Measurements from ENCODE around the gene MTRF1L.
"Not testable (repeated sequence)": the region's sequence is repeated elsewhere in the genome, so short reads cannot be mapped to it uniquely, and the experiment has no call there.

MTRF1L gene

GRCh38 chr6:152969688-152970418 is 32.7 kb downstream of the MTRF1L start:
- no peak for DNase-seq

DNA sequence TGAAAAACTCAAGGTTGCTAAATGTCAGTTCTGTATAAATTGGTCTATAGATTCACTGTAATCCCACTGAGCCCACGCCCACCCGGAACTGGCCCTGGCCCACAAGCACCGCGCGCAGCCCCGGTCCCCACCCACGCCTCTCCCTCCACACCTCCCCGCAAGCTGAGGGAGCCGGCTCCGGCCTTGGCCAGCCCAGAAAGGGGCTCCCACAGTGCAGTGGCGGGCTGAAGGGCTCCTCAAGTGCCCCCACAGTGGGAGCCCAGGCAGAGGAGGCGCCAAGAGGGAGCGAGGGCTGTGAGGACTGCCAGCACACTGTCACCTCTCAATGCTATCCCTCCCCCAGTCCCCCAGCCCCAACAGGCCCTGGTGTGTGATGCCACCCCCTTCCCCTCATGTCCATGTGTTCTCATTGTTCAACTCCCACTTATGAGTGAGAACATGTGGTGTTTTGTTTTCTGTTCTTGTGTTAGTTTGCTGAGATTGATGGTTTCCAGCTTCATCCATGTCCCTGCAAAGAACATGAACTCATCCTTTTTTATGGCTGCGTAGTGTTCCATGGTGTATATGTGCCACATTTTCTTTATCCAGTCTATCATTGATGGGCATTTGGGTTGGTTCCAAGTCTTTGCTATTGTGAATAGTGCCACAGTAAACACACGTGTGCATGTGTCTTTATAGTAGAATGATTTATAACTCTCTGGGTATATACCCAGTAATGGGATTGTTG is 36.2 kb downstream of the MTRF1L start:
- not testable (repeated sequence) for DNase-seq

- no peak for DNase-seq
Measured at GRCh38 chr6:152959333-152959732, 43.2 kb downstream of the MTRF1L start.

- DNase-seq, result no peak
Measured at GRCh38 chr6:152957796-152958195, 44.7 kb downstream of the MTRF1L start.

DNA sequence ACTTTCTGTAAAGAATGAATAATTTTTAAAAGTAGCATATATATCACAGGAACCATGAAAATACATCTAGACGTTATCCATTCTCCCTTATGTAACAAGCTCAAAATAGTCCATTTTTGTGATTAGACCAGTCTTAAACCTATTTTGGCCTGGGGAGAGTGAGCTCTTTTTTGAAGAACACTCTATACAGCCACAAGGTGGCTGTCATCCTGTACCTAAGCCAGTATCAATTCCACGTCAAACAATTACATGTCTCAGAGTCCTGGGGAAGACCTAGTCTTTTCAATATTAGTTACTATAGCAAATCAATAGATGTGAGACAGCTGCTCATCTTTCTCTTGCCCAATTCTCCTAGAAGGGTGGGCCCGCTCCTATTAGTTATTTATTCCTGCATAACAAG is 48.1 kb downstream of the MTRF1L start:
- DNase-seq, result no peak

DNA sequence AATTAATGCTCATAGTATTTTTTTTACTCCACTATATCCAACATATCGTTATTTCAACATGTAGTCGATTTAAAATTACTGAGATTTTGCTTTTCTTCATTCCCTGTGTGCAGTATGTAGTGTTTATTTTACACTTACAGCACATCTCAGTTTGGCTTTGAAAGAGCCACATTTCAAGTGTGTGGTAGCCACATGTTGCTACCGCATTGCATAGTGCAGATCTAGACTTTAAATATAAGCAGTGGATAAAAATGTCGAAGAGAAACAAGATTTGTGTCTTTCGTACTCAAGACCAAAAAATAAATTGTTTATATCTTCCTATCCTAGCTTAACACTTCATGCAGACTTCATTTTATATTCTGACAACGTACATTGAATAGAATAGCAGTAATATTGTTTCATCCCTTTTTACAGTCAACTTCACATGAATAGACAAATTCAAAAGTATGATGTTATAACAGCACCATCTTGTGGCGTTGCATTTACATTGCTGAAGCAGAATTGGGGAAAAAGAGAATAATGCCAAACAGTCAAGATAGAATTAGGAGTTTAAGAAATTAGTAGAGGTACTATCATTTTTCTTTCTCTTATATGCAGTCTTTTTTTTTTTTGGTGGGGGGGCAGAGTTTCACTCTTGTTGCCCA is 49.5 kb downstream of the MTRF1L start:
- DNase-seq, result no peak

DNA sequence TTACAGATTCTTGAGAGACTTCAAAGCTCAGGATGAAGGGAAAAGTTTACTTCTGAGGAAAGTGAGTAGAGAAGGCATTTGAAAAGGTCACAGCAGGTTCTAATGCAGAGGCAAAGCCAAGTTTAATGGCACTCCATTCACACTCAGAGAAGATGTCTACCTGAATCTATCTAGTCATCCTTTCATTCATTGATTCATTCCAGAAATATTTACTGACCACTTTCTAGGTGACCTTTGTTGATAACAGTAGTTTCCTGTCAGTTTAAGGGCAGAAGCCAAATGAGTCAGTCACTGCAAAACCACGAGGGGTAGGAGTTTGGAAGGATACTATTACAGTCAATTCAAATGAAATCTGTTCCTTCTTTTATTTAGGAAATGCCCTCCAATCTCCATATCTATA is 50.5 kb downstream of the MTRF1L start:
- no peak for DNase-seq

- no peak for DNase-seq
Measured at GRCh38 chr6:152950240-152950639, 52.3 kb downstream of the MTRF1L start.

DNA sequence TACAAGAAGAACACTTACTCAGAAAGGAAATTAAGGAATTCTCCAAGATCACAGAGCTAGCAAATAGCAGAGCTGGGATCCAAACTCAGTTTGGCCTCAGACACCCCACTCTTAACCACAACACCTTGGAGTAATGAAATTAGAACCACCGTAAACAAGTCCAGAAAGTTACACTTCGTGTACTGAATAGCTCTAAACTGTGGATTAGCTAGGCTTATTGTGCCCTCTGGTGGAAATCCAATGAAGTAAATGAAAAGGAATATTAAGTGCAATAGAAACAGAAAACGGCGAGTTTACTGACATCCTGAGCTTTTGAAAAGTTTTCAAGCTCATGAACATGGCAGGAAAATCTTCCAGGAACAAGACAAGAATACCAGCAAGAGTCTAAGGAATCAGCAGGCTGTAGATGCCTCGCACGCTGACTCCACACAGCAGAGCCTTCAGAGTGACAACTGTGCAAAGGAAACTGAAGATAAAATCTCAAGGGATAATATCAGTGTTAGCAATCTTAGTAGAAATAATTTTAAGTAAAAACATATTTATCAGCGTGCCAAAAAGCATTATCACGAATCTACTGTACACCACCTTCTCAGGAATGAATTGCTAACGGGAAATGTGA is 54.2 kb downstream of the MTRF1L start:
- DNase-seq, result no peak

GRCh38 chr6:152946995-152947394 is 55.5 kb downstream of the MTRF1L start:
- no peak for DNase-seq

- DNase-seq, result no peak
Measured at GRCh38 chr6:152946484-152946883, 56.0 kb downstream of the MTRF1L start.

DNA sequence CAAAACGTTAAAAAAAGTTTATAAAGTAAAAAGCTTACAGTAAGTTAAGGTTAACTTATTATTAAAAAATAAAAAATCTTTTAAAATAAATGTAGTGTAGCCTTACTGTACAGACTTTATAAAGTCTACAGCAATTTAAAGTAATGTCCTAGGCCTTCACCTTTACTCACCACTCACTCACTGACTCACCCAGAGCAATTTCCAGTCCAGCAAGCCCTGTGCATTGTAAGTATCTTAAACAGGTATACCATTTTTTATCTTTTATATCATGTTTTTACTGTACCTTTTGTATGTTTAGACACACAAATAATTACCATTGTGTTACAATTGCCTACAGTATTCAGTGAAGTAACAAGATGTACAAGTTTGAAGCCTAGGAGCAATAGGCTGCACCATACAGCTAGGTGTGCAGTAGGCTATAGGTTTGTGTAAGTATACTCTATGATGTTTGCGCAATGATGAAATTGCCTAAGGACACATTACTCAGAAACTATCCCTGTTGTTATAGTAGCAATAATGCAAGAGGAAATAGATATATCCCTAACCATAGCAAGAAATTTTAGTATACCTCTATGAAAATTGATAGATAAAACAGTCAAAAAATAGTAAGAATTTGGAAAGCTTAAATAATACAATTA is 59.1 kb downstream of the MTRF1L start:
- no peak for DNase-seq

DNA sequence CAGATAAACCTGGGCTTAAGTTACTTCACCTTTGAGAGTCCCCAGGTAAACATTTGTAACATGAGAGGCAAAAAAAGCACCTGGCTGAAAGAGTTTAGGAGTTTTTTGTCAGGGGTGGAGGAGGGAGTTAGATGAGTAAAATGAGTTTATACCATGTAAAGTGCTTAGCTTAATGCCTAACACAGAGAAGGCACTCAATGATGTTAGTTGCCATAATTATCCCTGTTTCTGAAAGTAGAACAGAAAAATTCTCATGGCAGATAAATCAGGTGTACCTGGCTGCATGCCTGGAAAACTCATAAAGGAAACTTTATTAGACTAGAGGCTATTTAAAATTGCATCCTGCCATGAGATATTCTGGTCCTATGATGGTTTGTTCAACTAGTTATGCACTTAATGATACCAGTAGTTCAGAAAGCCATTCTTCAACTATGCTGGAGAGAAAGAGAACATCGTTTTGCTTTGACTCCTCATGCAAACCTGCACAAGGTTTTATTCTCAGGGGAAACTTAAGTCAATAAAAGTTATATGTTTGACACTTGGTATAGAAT is 60.1 kb downstream of the MTRF1L start:
- DNase-seq, result no peak

GRCh38 chr6:152941746-152942145 is 60.8 kb downstream of the MTRF1L start:
- no peak for DNase-seq
